GM18505 (cell line): ENCODE data around the gene CDC27.
"Not testable (repeated sequence)": the region's sequence is repeated elsewhere in the genome, so short reads cannot be mapped to it uniquely, and the experiment has no call there.

Experiments used
- ATAC-seq: cut with Tn5 transposase; IDR thresholded peaks from one replicate; pipeline ENCODE4 v1.9.1; 2021; ENCODE audit not compliant: unreplicated experiment
- POLR2A ChIP-seq: IDR thresholded peaks from 4 replicates; pipeline ENCODE4 v1.6.1; 2011; ENCODE audit warnings: borderline replicate concordance; ENCODE audit not compliant: insufficient read depth, insufficient read length; ENCODE audit errors: extremely low read depth

CDC27 gene

DNA sequence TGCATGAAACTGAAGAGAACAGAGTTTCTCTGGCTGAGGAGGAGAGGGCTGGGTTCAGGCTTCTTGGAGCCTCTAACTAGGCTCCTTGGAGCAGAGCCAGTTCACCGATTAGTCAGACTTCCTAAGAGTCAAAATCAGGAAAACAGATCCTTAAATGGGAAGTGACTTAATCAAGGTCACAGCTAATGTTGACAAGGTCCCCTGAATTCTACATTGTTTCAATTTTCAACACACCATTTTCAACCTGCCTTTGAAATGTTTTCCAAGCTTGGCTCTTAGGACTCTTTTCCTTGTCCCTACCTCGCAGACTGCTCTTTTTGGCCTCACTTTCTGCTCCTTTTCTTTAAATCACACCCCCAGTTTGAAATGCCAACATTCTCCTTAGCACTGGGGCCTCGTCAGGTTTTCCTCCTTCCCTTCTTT is 36.4 kb upstream of the CDC27 start:
- no peak for ATAC-seq
- TF ChIP-seq POLR2A = no peak

DNA sequence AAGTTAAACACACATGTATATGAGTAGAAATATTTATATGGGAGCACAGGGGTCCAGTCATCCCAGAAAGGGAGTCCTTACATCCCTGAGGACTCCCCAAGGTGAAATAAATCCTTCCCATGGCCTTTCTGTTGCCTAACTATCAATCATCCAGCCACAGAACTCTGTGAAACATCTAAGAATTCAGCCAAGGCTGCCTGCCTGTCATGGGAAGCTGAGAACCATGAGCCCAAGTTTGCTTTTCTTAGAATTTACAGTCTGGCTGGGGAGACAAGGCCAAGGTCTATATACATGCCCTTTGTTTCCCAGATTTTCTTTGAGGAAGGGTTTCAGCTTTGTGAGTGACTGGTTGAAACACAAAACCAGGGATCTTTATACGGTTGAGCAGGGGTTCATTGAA is 35.9 kb upstream of the CDC27 start:
- no peak for ATAC-seq
- no peak for TF ChIP-seq POLR2A

DNA sequence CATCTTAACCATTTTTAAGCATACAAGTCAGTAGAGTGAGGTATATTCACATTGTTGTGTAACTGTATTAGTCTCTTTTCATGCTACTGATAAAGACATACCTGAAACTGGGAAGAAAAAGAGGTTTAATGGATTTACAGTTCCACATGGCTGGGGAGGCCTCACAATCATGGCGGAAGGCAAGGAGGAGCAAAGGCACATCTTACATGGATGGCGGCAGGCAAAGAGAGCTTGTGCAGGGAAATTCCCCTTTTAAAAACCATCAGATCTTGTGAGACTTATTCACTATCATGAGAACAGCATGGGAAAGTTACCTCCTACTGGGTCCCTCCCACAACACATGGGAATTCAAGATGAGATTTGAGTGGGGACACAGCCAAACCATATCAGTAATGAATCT is 35.0 kb upstream of the CDC27 start:
- ATAC-seq = not testable (repeated sequence)

DNA sequence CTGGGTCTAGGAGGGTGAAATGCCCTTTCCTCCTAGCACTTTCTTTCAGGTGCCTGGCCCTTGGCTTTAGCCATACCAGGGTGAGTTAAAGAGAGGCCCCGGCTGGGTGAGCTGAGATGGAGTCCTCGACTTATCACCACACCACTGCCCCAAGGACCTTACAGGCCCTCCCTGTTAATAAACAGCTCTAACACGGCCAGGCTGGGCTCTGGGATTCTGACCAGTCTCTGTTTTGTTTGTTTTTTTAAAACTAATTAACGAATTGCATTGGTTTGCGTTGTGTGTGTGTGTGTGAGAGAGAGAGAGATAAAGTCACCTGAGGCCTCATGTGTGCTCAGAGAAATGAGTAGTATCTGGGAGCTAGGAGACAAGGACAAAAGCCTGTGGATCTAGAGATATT is 34.4 kb upstream of the CDC27 start:
- TF ChIP-seq POLR2A = no peak
- ATAC-seq = no peak

DNA sequence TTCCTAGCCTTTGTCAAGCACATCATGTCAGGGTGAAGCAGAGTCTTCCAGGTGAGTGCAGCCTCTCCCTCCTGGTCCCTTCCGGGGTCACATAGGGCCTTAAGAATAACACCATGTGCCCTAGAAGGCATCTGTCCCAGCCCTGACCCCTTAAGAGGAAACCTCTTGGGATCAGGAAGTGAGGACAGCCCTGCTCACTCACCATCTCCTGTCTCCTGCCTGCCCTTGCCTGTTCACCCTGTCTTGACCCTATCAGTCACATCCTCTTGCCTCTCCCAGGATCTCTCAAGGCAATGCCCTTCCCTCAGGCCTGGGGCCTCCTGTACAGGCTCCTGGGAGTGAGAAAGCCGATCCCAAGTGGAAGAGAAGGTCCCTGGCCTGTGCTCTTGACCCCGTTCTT is 33.9 kb upstream of the CDC27 start:
- ATAC-seq = no peak
- no peak for TF ChIP-seq POLR2A

DNA sequence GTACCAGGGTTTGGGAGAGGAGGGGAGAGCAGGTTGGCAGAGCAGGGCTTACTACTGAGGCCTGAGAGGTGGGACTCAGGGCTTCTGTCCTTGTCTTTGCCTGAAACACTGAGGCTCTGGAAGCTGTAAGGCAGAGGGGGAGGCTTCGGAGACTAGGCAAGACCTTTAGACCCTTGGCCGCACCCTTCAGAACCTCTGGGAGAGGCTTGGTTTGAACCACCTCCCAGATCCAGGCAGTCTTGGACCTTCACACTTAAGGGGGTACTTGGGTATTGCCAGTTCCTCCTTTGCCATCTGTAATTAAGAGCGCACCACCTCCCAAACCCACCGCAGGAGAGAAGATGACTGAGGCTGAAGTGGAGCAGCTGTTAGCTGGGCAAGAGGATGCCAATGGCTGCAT is 33.0 kb upstream of the CDC27 start:
- no peak for ATAC-seq

DNA sequence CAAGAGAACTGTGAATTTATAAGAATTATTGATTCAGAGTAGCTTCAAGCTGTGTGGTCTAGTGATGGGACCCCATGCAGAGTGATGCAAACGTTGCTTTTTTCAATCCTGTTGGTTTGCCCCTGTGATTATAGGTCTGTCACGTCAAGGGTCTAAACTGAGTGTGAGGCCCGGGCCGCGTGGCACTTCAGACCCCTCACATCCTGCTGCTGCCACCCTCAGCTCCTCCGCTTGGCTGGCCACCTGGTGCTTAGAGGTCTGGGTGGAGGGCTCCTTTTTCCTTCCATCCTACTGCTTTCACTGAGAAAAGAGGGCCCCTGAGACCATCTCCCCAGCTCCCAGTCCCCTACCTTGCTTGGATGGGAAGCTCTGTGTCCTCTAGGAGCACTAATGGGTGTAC is 32.1 kb upstream of the CDC27 start:
- TF ChIP-seq POLR2A = no peak
- no peak for ATAC-seq

More for the DNA sequence above, 33.0 kb upstream of the CDC27 start:
- TF ChIP-seq POLR2A = no peak

DNA sequence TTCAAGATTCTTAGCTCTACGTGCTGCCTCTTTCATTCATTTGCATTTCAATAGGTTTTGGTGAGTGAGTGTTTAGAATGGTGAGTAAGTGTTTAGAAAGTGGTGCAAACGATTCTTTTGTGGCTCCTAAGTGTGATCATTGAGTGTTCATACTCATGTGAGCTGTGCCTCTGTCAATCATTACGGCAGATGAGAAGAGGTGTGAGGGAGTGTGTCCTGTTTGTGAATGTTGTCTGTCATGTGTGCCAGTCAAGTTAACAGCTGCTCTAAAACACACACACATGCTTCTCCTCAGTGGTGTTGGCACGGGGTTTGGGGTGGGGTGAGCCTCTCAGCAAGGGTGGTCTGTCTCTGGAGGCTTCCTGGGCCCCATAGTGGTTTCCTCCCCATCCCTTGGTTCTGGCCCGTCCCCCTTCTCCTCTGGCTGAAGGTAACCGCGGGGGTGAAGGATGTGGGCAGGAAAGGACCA is 31.5 kb upstream of the CDC27 start:
- TF ChIP-seq POLR2A = no peak
- ATAC-seq = no peak

DNA sequence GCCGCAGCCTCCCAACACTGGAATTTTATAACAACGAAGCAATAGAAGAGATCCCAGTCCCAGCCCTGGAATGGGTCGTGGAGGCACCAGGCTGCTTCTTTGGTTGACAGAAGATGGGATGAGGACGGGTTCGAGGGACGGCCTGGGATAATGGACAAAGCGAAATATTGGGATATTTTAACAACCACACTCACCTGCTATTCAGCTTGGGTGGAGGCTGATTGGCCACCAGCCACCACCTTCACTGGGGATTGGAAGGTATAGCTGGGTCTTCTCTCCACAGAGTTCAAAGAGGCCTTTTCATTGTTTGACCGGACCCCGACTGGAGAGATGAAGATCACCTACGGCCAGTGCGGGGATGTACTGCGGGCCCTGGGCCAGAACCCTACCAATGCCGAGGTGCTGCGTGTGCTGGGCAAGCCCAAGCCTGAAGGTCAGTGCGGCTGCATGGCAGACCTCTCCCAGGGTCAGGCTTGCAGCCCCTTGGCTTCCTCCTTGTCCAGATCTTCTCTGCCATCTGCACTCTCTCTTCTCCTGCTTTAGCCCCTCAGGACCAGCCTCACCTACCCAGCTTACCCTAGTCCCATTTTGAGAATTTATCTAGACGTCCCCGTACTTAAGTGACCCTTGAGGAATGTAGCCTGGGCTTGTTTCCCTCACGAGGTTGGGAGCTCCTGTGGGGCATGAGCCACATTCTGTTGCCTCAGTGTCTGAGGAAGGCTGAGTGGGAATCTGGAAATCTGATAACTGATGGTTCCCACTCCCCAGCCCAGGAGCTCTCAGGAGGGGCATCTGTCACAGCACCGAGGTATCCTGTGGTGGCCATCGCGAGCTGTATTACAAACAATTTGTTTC is 30.8 kb upstream of the CDC27 start:
- no peak for TF ChIP-seq POLR2A
- ATAC-seq = no peak

DNA sequence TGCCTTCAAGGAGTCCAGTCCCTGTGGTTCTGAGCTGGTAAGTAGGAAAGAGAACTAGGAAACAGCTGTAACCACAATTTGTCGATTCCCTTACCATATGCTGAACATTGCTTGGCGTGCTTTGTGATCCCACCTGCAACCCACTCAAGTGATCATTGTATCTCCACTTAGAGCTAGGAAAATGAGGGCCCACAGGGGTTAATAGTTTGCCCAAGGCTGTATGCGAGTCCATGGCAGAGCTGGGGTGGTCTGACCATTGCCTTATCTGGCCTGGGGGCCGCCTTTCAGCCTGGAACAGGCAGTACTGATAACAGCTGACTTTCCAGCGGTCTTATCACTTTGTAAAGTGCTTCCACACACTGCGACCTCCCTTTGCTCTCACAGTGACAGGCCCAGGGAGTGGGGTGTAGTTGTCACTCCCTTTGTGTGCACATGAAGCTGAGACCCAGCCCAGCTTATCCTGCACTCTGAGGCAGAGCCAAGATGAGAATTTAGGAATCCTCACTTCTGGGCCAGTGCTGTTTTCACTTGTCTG is 29.9 kb upstream of the CDC27 start:
- no peak for TF ChIP-seq POLR2A
- no peak for ATAC-seq

DNA sequence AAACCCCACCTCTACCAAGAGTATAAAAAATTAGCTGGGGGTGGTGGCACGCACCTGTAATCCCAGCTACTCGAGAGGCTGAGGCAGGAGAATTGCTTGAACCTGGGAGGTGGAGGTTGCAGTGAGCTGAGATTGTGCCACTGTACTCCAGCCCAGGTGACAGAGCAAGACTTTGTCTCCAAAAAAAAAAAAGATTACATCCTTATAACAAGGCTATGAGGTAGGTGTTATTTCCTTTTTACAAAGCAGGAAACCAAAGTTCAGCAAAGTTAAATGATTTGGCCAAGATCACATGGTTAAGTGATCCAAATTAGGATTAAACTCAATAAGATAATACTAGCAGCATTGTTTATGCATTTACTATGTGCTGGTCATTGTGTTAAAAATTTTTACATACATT is 28.2 kb upstream of the CDC27 start:
- ATAC-seq = not testable (repeated sequence)

DNA sequence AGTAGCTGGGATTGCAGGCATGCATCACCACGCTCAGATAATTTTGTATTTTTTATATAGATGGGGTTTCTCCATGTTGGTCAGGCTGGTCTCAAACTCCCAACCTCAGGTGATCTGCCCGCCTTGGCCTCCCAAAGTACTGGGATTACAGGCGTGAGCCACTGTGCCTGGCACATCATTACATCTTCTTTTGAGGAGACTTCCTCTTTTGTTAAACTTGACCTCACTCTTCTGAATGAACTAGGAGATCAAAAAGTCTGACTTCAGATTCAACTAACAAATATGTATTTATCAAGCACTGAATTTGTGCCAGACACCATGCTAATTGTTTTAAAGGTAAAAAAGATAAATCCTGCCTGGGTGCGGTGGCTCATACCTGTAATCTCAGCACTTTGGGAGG is 27.7 kb upstream of the CDC27 start:
- ATAC-seq = not testable (repeated sequence)

DNA sequence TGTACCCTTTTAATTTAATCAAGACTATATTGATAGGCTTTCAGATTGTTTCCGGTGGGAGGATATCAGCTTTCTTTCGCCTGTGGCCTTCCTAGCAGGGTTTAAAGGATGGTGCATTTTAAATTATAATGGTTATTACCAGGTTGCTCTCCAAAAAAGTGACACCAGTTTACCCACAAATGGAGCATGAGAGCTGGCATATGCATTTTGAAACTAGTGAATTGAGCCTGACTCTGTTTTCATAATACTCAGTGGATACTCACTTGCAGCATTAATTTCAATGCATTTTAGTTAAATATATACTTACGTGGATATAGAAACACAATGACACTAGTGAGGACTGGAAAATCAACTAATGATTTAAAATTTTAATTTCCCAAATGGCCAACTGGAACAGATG is 25.8 kb upstream of the CDC27 start:
- no peak for TF ChIP-seq POLR2A

DNA sequence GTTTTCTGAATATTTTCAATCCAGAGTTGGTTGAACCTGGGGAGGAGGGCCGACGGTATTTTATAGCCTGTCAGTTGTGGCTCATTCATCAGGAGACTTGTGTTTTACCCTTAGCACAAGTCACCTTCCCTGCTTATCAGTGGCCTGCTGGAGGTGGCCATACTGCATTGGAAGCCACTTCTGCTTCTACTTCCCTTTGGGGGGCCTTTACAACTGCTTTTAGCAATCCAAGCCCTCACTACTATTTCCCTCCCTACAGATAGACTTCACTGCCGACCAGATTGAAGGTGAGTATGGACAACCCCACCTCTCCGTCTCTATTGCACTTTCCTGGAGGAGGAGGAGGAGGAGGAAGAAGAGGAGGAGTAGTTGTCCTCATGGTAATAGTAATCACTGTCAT is 24.4 kb upstream of the CDC27 start:
- no peak for TF ChIP-seq POLR2A
- no peak for ATAC-seq

More for the DNA sequence above, 25.8 kb upstream of the CDC27 start:
- no peak for ATAC-seq

DNA sequence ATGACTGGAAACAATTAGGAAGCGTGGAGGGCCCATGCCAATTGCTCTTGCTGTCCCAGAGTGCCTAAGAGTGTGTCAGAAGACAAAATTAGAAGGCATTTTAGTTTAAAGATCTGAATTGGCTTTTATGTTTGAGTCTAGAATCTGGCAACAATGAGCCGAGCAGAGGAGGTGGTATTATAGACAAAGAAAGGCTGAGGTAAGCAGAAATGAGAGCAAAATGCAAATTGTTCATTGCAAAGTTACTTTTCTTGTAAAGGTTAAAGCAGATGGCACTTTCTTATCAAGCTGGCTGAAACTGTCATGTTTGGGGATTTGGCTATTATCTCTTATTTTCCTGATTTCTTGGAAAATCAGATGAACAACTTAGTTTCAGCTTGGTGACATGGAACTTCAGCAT is 23.4 kb upstream of the CDC27 start:
- TF ChIP-seq POLR2A = no peak
- ATAC-seq = no peak
